Neural cell (in vitro differentiated cells): ENCODE results near the gene TAS2R13. TPM values are rescaled to one million over a fixed set of nuclear protein-coding genes. Genes with fewer than 3 reads are reported as not detected.

ENCODE experiments used
- H2AFZ ChIP-seq: fragments of 200-600, 300-800 bp; sonication (generic), shearing (Covaris generic); 2 replicates; pipeline ENCODE4 v1.6.0; 2014; ENCODE audit warnings: low read depth, mild to moderate bottlenecking, antibody characterized with exemption, low read length, moderate library complexity
- H3F3A ChIP-seq: fragments of 200-600 bp; shearing (Covaris generic); 2 replicates; pipeline ENCODE4 v1.6.1; 2016; ENCODE audit warnings: mild to moderate bottlenecking, moderate library complexity, mixed read lengths, antibody characterized with exemption, low read length; ENCODE audit not compliant: insufficient read depth, poor library complexity, severe bottlenecking
- H3K27ac ChIP-seq: fragments of 200-600, 300-800 bp; sonication (generic), shearing (Covaris generic); 2 replicates; pipeline ENCODE4 v1.5.1; 2014; ENCODE audit warnings: mild to moderate bottlenecking, low read length, moderate library complexity
- H3K27me3 ChIP-seq: fragments of 300-800, 200-600 bp; sonication (generic), shearing (Covaris generic); 2 replicates; pipeline ENCODE4 v1.6.0; 2014; ENCODE audit warnings: mild to moderate bottlenecking, low read depth, low read length, moderate library complexity; ENCODE audit not compliant: insufficient read depth
- H3K36me3 ChIP-seq: fragments of 300-800, 200-600 bp; sonication (generic), shearing (Covaris generic); 2 replicates; pipeline ENCODE4 v1.5.1; 2014; ENCODE audit warnings: mild to moderate bottlenecking, antibody characterized with exemption, low read length, moderate library complexity; ENCODE audit not compliant: insufficient read depth
- H3K4me2 ChIP-seq: fragments of 300-800, 200-600 bp; sonication (generic), shearing (Covaris generic); 2 replicates; pipeline ENCODE4 v1.6.0; 2014; ENCODE audit warnings: mild to moderate bottlenecking, low read length
- H3K4me3 ChIP-seq: fragments of 300-800, 200-600 bp; sonication (generic), shearing (Covaris generic); 2 replicates; pipeline ENCODE4 v1.5.1; 2014; ENCODE audit warnings: mild to moderate bottlenecking, low read length, moderate library complexity
- H3K79me2 ChIP-seq: fragments of 200-600 bp; shearing (Covaris generic); replicated peaks from 2 replicates; pipeline ENCODE4 v1.6.0; 2014; ENCODE audit warnings: mild to moderate bottlenecking, low read length, moderate library complexity; ENCODE audit not compliant: insufficient read depth
- H3K9ac ChIP-seq: fragments of 300-800, 200-600 bp; sonication (generic), shearing (Covaris generic); 2 replicates; pipeline ENCODE4 v1.6.1; 2016; ENCODE audit warnings: mild to moderate bottlenecking, low read length, mixed read lengths
- H3K9me2 ChIP-seq: fragments of 200-600 bp; shearing (Covaris generic); 2 replicates; pipeline ENCODE4 v1.6.1; 2016; ENCODE audit warnings: mild to moderate bottlenecking, low read length, mixed read lengths; ENCODE audit not compliant: insufficient read depth
- H3K9me3 ChIP-seq: fragments of 200-600, 300-800 bp; sonication (generic), shearing (Covaris generic); 2 replicates; pipeline ENCODE4 v1.6.1; 2016; ENCODE audit warnings: mild to moderate bottlenecking, mixed run types, low read length, moderate library complexity, mixed read lengths
- H4K20me1 ChIP-seq: fragments of 200-600 bp; shearing (Covaris generic); 2 replicates; pipeline ENCODE4 v1.6.1; 2016; ENCODE audit warnings: mild to moderate bottlenecking, mixed run types; ENCODE audit not compliant: insufficient read depth
- CTCF ChIP-seq: fragments of 450-650 bp; IDR thresholded peaks from 2 replicates; pipeline ENCODE4 v1.5.1; 2014; ENCODE audit warnings: antibody characterized with exemption, mild to moderate bottlenecking, moderate library complexity; ENCODE audit not compliant: poor library complexity, severe bottlenecking
- EP300 ChIP-seq: fragments of 450-650 bp; conservative IDR thresholded peaks from 2 replicates; pipeline ENCODE4 v1.6.1; 2014; ENCODE audit warnings: antibody characterized with exemption, mild to moderate bottlenecking, moderate library complexity; ENCODE audit not compliant: poor library complexity, severe bottlenecking
- EZH2 ChIP-seq: fragments of 200-600, 300-800 bp; shearing (Covaris generic), sonication (generic); IDR thresholded peaks from 2 replicates; pipeline ENCODE4 v1.6.1; 2014; ENCODE audit warnings: antibody characterized with exemption, low read length, borderline replicate concordance, mild to moderate bottlenecking; ENCODE audit not compliant: insufficient read depth, poor library complexity, severe bottlenecking
- MXI1 ChIP-seq: fragments of 450-650 bp; conservative IDR thresholded peaks from 2 replicates; pipeline ENCODE4 v1.6.1; 2014; ENCODE audit warnings: antibody characterized with exemption, mild to moderate bottlenecking; ENCODE audit not compliant: poor library complexity, severe bottlenecking
- REST ChIP-seq: IDR thresholded peaks from 2 replicates; pipeline ENCODE4 v1.6.1; 2012; ENCODE audit warnings: borderline replicate concordance
- SMC3 ChIP-seq: fragments of 450-650 bp; conservative IDR thresholded peaks from 2 replicates; pipeline ENCODE4 v1.6.1; 2014; ENCODE audit warnings: antibody characterized with exemption, mild to moderate bottlenecking, moderate library complexity; ENCODE audit not compliant: poor library complexity
- TAF1 ChIP-seq: IDR thresholded peaks from 2 replicates; pipeline ENCODE4 v1.6.1; 2012; ENCODE audit warnings: low read depth
- polyA plus RNA-seq: library from polyadenylated mRNA; depleted of rRNA; stranded (reverse); fragments of >200 nt; gene quantifications from 2 replicates; pipeline ENCODE4 v1.2.3, GENCODE V29; 2014

Gene TAS2R13
- polyA plus RNA-seq, 1 donor from 2014 or later, result 0.61 TPM

GRCh38 chr12:10910380-10910779, 1.0 kb upstream of the TAS2R13 start:
- Histone ChIP-seq H3K4me3 (no peak overlapping the region), H3F3A (no peaks in the 10 kb centered on the region), H2AFZ (no peak overlapping the region), H4K20me1 (no peaks in the 10 kb centered on the region), H3K27me3 (no peaks in the 10 kb centered on the region), H3K36me3 (no peaks in the 10 kb centered on the region), H3K4me2 (no peak overlapping the region), H3K9ac (no peak overlapping the region), H3K79me2 (no peaks in the 10 kb centered on the region), H3K9me3 (no peaks in the 10 kb centered on the region), H3K27ac (no peak overlapping the region), H3K9me2 (no peaks in the 10 kb centered on the region)
- TF ChIP-seq EZH2, result no peak
- TF ChIP-seq EP300, result no peak
- no peak for TF ChIP-seq TAF1
- no peak for TF ChIP-seq CTCF

- Histone ChIP-seq H3K79me2 (no peaks in the 10 kb centered on the region), H3K9me3 (peaks cover 4% of the 10 kb centered on the region), H3K36me3 (no peaks in the 10 kb centered on the region), H3K4me3 (no peak overlapping the region), H3K9me2 (no peaks in the 10 kb centered on the region), H2AFZ (no peak overlapping the region), H3F3A (no peaks in the 10 kb centered on the region), H3K4me2 (no peak overlapping the region), H3K27ac (no peak overlapping the region), H3K9ac (no peak overlapping the region), H4K20me1 (no peaks in the 10 kb centered on the region), H3K27me3 (no peaks in the 10 kb centered on the region)
- TF ChIP-seq MXI1 (no peak), EP300 (no peak), CTCF (no peak), SMC3 (no peak), REST (no peak)
Measured at GRCh38 chr12:10904686-10905085, 4.7 kb downstream of the TAS2R13 start.
